KMS-11 (cell line): ENCODE results near the gene TM4SF1.

ENCODE experiments used
- H2AFZ ChIP-seq: fragments of 200-600 bp; sonication (generic); 2 replicates; pipeline ENCODE4 v1.6.1; 2016; ENCODE audit warnings: antibody characterized with exemption, mixed run types, low read depth
- H3K27ac ChIP-seq: fragments of 200-600 bp; sonication (generic); 2 replicates; pipeline ENCODE4 v1.6.1; 2016; ENCODE audit warnings: mild to moderate bottlenecking, mixed run types
- H3K27me3 ChIP-seq: fragments of 200-600 bp; sonication (generic); 2 replicates; pipeline ENCODE4 v1.6.1; 2017; ENCODE audit warnings: mild to moderate bottlenecking, low read depth, mixed run types, moderate library complexity; ENCODE audit not compliant: insufficient read depth
- H3K36me3 ChIP-seq: fragments of 200-600 bp; sonication (generic); 2 replicates; pipeline ENCODE4 v1.6.1; 2017; ENCODE audit warnings: mild to moderate bottlenecking, mixed run types; ENCODE audit not compliant: insufficient read depth
- H3K4me1 ChIP-seq: fragments of 200-600 bp; sonication (generic); 2 replicates; pipeline ENCODE4 v1.6.1; 2016; ENCODE audit warnings: mild to moderate bottlenecking, low read depth, mixed run types; ENCODE audit not compliant: poor library complexity, severe bottlenecking
- H3K4me2 ChIP-seq: fragments of 200-600 bp; sonication (generic); 2 replicates; pipeline ENCODE4 v1.7.0; 2016; ENCODE audit warnings: mild to moderate bottlenecking, mixed run types
- H3K4me3 ChIP-seq: fragments of 200-600 bp; sonication (generic); IDR thresholded peaks from 2 replicates; pipeline ENCODE4 v1.6.1; 2017; ENCODE audit warnings: low read depth, low read length, mixed read lengths; ENCODE audit not compliant: insufficient read depth
- H3K79me2 ChIP-seq: fragments of 200-600 bp; sonication (generic); 2 replicates; pipeline ENCODE4 v1.6.1; 2016; ENCODE audit warnings: low read depth, mixed run types; ENCODE audit not compliant: insufficient read depth
- H3K9ac ChIP-seq: fragments of 200-600 bp; sonication (generic); 2 replicates; pipeline ENCODE4 v1.6.1; 2016; ENCODE audit warnings: mild to moderate bottlenecking, mixed run types
- H4K20me1 ChIP-seq: fragments of 200-600 bp; sonication (generic); 2 replicates; pipeline ENCODE4 v1.6.1; 2016; ENCODE audit warnings: mild to moderate bottlenecking, mixed run types; ENCODE audit not compliant: insufficient read depth
- CTCF ChIP-seq: fragments of 200-600 bp; sonication (generic); conservative IDR thresholded peaks from 2 replicates; pipeline ENCODE4 v1.6.1; 2017; ENCODE audit warnings: low read depth, mild to moderate bottlenecking, antibody characterized with exemption, low read length, moderate library complexity, mixed read lengths

TM4SF1 gene

DNA sequence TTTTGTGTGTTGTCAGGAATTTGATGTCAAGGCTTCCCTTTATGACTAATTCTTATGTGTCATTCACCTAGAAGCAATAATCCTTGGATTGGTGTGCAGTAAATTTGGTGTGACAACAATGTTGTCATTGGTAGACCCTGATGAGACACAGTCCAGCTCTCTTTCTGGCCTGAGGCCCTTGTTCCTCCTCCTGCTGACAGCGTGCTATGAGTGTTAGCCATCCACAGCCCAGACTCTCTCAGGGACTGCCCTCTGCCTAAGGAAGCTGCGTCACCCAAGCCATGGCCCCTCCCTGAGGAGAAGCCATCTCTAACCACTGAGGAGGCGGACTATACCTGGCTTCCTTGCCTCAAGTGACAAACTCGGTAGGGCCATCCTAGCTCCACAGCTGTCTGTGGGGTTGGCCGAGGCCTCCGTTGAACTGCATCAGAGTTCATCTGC is 13.3 kb upstream of the TM4SF1 start:
- Histone ChIP-seq H3K4me1 (no peaks in the 10 kb centered on the region), H3K4me2 (no peak overlapping the region), H2AFZ (no peak overlapping the region), H3K27me3 (no peaks in the 10 kb centered on the region), H3K36me3 (no peaks in the 10 kb centered on the region), H3K27ac (no peak overlapping the region), H4K20me1 (no peaks in the 10 kb centered on the region), H3K9ac (no peak overlapping the region), H3K79me2 (no peaks in the 10 kb centered on the region), H3K4me3 (no peak overlapping the region)
- no peak for TF ChIP-seq CTCF

GRCh38 chr3:149390294-149390693 is 12.8 kb upstream of the TM4SF1 start:
- H2AFZ ChIP-seq: no peak overlapping the region
- H3K9ac ChIP-seq: no peak overlapping the region
- TF ChIP-seq CTCF: no peak
- no peaks in the 10 kb centered on the region for H3K4me1 ChIP-seq
- H3K36me3 ChIP-seq: no peaks in the 10 kb centered on the region
- no peak overlapping the region for H3K4me3 ChIP-seq
- H3K27ac ChIP-seq: no peak overlapping the region
- no peak overlapping the region for H3K4me2 ChIP-seq
- no peaks in the 10 kb centered on the region for H3K27me3 ChIP-seq
- no peaks in the 10 kb centered on the region for H3K79me2 ChIP-seq
- H4K20me1 ChIP-seq: no peaks in the 10 kb centered on the region

- Histone ChIP-seq H3K27me3 (no peaks in the 10 kb centered on the region), H4K20me1 (no peaks in the 10 kb centered on the region), H2AFZ (no peak overlapping the region), H3K4me2 (no peak overlapping the region), H3K4me3 (no peak overlapping the region), H3K36me3 (no peaks in the 10 kb centered on the region), H3K9ac (no peak overlapping the region), H3K27ac (no peak overlapping the region), H3K4me1 (no peaks in the 10 kb centered on the region), H3K79me2 (no peaks in the 10 kb centered on the region)
- no peak for TF ChIP-seq CTCF
Measured at GRCh38 chr3:149388531-149389417, 11.3 kb upstream of the TM4SF1 start.

DNA sequence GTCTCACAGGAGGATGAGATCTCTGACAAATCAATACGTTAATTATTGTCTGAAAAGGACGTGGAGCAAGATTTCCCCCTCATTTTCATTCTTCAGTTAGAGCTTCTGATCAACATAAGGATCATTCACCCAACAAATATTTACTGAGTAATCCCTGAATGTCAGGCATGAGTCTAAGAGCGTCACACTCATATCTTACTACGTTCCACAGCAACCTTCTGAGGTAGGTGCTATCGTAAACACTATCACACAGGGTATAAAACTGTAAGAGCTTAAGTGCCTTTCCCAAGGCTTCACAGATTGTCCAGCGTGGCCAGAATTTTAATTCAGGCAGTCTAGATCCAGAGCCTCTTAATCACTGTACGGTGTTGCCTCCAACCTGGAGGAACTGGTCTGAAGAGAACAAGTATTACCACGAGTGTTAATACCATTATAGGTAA is 10.6 kb upstream of the TM4SF1 start:
- no peak for TF ChIP-seq CTCF
- Histone ChIP-seq H3K36me3 (no peaks in the 10 kb centered on the region), H3K9ac (no peak overlapping the region), H3K4me1 (no peaks in the 10 kb centered on the region), H3K4me3 (no peak overlapping the region), H3K27me3 (no peaks in the 10 kb centered on the region), H3K4me2 (no peak overlapping the region), H3K79me2 (no peaks in the 10 kb centered on the region), H4K20me1 (no peaks in the 10 kb centered on the region), H3K27ac (no peak overlapping the region), H2AFZ (no peak overlapping the region)
